Transverse colon (tissue), 4 donors: Measurements from ENCODE around the gene UBALD2.

ENCODE experiments used
- POLR2A ChIP-seq: fragments of 450-650 bp; IDR thresholded peaks from one replicate; pipeline ENCODE4 v1.6.1; 2016; ENCODE audit warnings: antibody characterized with exemption, mild to moderate bottlenecking, moderate library complexity
- POLR2AphosphoS5 ChIP-seq, 3 donors: sonication (generic); formaldehyde crosslinking; IDR thresholded peaks; one replicate each; pipeline ENCODE4 v1.6.1; 2016; ENCODE audit warnings: antibody characterized with exemption in 3 of 3
- TF ChIP-seq, protein P1 (sequence below), 5 experiments: fragments of 200-600 bp in 3 of 5; fragments of 450-650 bp in 2 of 5; sonication (generic) in 3 of 5; IDR thresholded peaks; 1 replicate in 2 of 5; 2 replicates in 3 of 5; pipeline ENCODE4 v1.5.1; 2016 to 2017; ENCODE audit warnings: antibody characterized with exemption in 5 of 5, inconsistent platforms in 3 of 5, mild to moderate bottlenecking in 2 of 5, moderate library complexity in 1 of 5

- TF ChIP-seq, protein P1, sequence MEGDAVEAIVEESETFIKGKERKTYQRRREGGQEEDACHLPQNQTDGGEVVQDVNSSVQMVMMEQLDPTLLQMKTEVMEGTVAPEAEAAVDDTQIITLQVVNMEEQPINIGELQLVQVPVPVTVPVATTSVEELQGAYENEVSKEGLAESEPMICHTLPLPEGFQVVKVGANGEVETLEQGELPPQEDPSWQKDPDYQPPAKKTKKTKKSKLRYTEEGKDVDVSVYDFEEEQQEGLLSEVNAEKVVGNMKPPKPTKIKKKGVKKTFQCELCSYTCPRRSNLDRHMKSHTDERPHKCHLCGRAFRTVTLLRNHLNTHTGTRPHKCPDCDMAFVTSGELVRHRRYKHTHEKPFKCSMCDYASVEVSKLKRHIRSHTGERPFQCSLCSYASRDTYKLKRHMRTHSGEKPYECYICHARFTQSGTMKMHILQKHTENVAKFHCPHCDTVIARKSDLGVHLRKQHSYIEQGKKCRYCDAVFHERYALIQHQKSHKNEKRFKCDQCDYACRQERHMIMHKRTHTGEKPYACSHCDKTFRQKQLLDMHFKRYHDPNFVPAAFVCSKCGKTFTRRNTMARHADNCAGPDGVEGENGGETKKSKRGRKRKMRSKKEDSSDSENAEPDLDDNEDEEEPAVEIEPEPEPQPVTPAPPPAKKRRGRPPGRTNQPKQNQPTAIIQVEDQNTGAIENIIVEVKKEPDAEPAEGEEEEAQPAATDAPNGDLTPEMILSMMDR (IDR thresholded peaks at IDR 0.05), result no peak
- peak; percentile 9 for TF ChIP-seq POLR2A
- peak in 2 of 3 donors; percentile 11 to 35 for TF ChIP-seq POLR2AphosphoS5 (IDR thresholded peaks at IDR 0.05)
Measured at GRCh38 chr17:76261421-76262215, 3.5 kb upstream of the UBALD2 start.
